K562 (cell line): Measurements from ENCODE around the gene IQCC. TPM values are rescaled to one million over a fixed set of nuclear protein-coding genes. Genes with fewer than 3 reads are reported as not detected.

ENCODE experiments used
- ATAC-seq: fragments of 200-7000 bp; cut with Tn5 transposase; 3 replicates; pipeline ENCODE4 v1.9.1; 2020; ENCODE audit warnings: moderate library complexity
- BruUV-seq: library from RNA; stranded (reverse); fragments of 400-500 nt; replicated peaks from 2 replicates; lab custom pipeline; 2021; lab: Mats Ljungman, UMichigan
- CTCF ChIA-PET: fragments of 300-600 bp; formaldehyde crosslinking; extraction: SDS; loops from one replicate; lab custom pipeline; 2021; ENCODE audit warnings: low intra/inter-chr PET ratio; lab: Yijun Ruan, JAX
- POLR2A ChIA-PET: fragments of 300-600, 350-650 bp; sonication (Branson Sonifier 250); formaldehyde crosslinking; extraction: SDS; loops from one replicate; lab custom pipeline; 2021; ENCODE audit warnings: antibody characterized with exemption, inconsistent platforms; lab: Yijun Ruan, JAX
- DNase-seq, 4 experiments: peaks; one replicate each; pipeline versions ENCODE4 v3.0.0 to v3.0.0-alpha.2; 2011 to 2018; ENCODE audit warnings: low spot score in 3 of 4, mixed read lengths in 3 of 4; ENCODE audit errors: extremely low read depth in 1 of 4
- FAIRE-seq: peaks from 2 replicates; lab custom pipeline; 2011; peaks lifted over from hg19 to GRCh38; lab: Jason Lieb, UNC
- H2AFZ ChIP-seq: 2 replicates; pipeline ENCODE4 v1.6.0; 2011; ENCODE audit warnings: low read depth, low read length, control low read depth, inconsistent platforms
- H3K27ac ChIP-seq: fragments of 200-600 bp; 3 replicates; pipeline ENCODE4 v1.8.0; 2011; ENCODE audit warnings: low read depth, mild to moderate bottlenecking, control low read depth, inconsistent platforms, low read length, moderate library complexity, mixed read lengths; ENCODE audit errors: extremely low read depth
- H3K27me3 ChIP-seq, 2 experiments: fragments of 300-600 bp in 1 of 2; 2 replicates in 1 of 2; 3 replicates in 1 of 2; pipeline versions ENCODE4 v1.6.0 to v1.8.0; 2011; ENCODE audit warnings: inconsistent platforms in 2 of 2, low read length in 2 of 2, mild to moderate bottlenecking in 1 of 2, mixed read lengths in 1 of 2, moderate library complexity in 1 of 2; ENCODE audit not compliant: control insufficient read depth in 2 of 2, insufficient read depth in 2 of 2
- H3K36me3 ChIP-seq: fragments of 300-600 bp; 3 replicates; pipeline ENCODE4 v1.8.0; 2011; ENCODE audit warnings: mild to moderate bottlenecking, low read length, inconsistent platforms; ENCODE audit not compliant: control insufficient read depth, insufficient read depth
- H3K4me1 ChIP-seq, 2 experiments: fragments of 200-600 bp in 1 of 2; replicated peaks in 1 of 2; 2 replicates in 1 of 2; 3 replicates in 1 of 2; pipeline versions ENCODE4 v1.5.1 to v1.8.0; 2011; ENCODE audit warnings: inconsistent platforms in 2 of 2, low read length in 2 of 2, mild to moderate bottlenecking in 1 of 2, mixed read lengths in 1 of 2, moderate library complexity in 1 of 2; ENCODE audit not compliant: control insufficient read depth in 2 of 2, insufficient read depth in 2 of 2
- H3K4me2 ChIP-seq: 2 replicates; pipeline ENCODE4 v1.6.1; 2011; ENCODE audit warnings: low read length, control low read depth, inconsistent platforms, mixed read lengths; ENCODE audit not compliant: insufficient read depth
- H3K4me3 ChIP-seq: fragments of 200-600 bp; sonication (generic), shearing (Covaris generic); 2 replicates; pipeline ENCODE4 v1.5.1; 2016; ENCODE audit warnings: control low read depth, inconsistent platforms
- H3K79me2 ChIP-seq: fragments of 200-600 bp; 3 replicates; pipeline ENCODE4 v1.8.0; 2011; ENCODE audit warnings: low read length, inconsistent platforms; ENCODE audit not compliant: control insufficient read depth, insufficient read depth
- H3K9ac ChIP-seq, 2 experiments: 2 replicates each; pipeline versions ENCODE4 v1.6.0 to v1.6.1; 2011; ENCODE audit warnings: low read depth in 2 of 2, low read length in 2 of 2, control low read depth in 1 of 2, inconsistent platforms in 1 of 2, mild to moderate bottlenecking in 1 of 2, mixed read lengths in 1 of 2; ENCODE audit not compliant: insufficient read depth in 1 of 2
- H3K9me1 ChIP-seq: one replicate; pipeline ENCODE4 v1.6.0; 2011; ENCODE audit warnings: inconsistent platforms, mild to moderate bottlenecking, low read length, moderate library complexity; ENCODE audit not compliant: control insufficient read depth, insufficient read depth
- H3K9me3 ChIP-seq: replicated peaks from 2 replicates; pipeline ENCODE4 v1.5.1; 2011; ENCODE audit warnings: low read depth, low read length, inconsistent platforms; ENCODE audit not compliant: control insufficient read depth, insufficient read depth
- H4K20me1 ChIP-seq: replicated peaks from 2 replicates; pipeline ENCODE4 v1.6.1; 2011; ENCODE audit warnings: low read length, inconsistent platforms, mixed read lengths; ENCODE audit not compliant: control insufficient read depth, insufficient read depth
- C11orf30 ChIP-seq: fragments of 450-650 bp; IDR thresholded peaks from 2 replicates; pipeline ENCODE4 v1.6.1; 2016; ENCODE audit warnings: low read depth, mild to moderate bottlenecking
- CBX8 ChIP-seq: fragments of 200-600 bp; sonication (generic); IDR thresholded peaks from 2 replicates; pipeline ENCODE4 v1.6.1; 2012; ENCODE audit warnings: borderline replicate concordance, mixed run types, low read depth, mild to moderate bottlenecking, moderate library complexity, mixed read lengths, low read length, control low read depth, inconsistent platforms; ENCODE audit not compliant: poor library complexity, severe bottlenecking; ENCODE audit errors: extremely low read depth
- DDX20 ChIP-seq: fragments of 450-650 bp; IDR thresholded peaks from 2 replicates; pipeline ENCODE4 v1.6.1; 2016; ENCODE audit warnings: missing genetic modification characterization, low read depth, mild to moderate bottlenecking, missing compliant biosample characterization, moderate library complexity
- E2F6 ChIP-seq, 2 experiments: IDR thresholded peaks; 2 replicates each; pipeline ENCODE4 v1.6.1; 2011; ENCODE audit warnings: borderline replicate concordance in 1 of 2, control low read depth in 1 of 2, low read depth in 1 of 2, low read length in 1 of 2, mild to moderate bottlenecking in 1 of 2, mixed read lengths in 1 of 2, moderate library complexity in 1 of 2; ENCODE audit not compliant: insufficient read depth in 1 of 2, insufficient read length in 1 of 2, poor library complexity in 1 of 2, severe bottlenecking in 1 of 2; ENCODE audit errors: extremely low read depth in 1 of 2
- KDM1A ChIP-seq, 2 experiments: fragments of 450-650 bp; IDR thresholded peaks; 2 replicates each; pipeline ENCODE4 v1.6.1; 2016; ENCODE audit warnings: mild to moderate bottlenecking in 2 of 2
- POLR2AphosphoS2 ChIP-seq: IDR thresholded peaks from 2 replicates; pipeline ENCODE4 v1.6.1; 2012; ENCODE audit warnings: low read length, improper control_type of control experiment
- RBFOX2 ChIP-seq: fragments of 200-400 bp; formaldehyde crosslinking; IDR thresholded peaks from 2 replicates; pipeline ENCODE4 v1.6.1; 2017; ENCODE audit warnings: low read depth, mild to moderate bottlenecking, low read length, moderate library complexity
- TEAD1 ChIP-seq, 2 experiments: fragments of 450-650 bp in 1 of 2; sonication (generic) in 1 of 2; formaldehyde crosslinking; IDR thresholded peaks; 2 replicates each; pipeline versions ENCODE4 v1.4.0 to v1.8.0; 2020 to 2022; ENCODE audit warnings: mild to moderate bottlenecking in 2 of 2, missing genetic modification reagents in 1 of 2
- ZNF175 ChIP-seq: fragments of 200-800 bp; sonication (Bioruptor generic); IDR thresholded peaks from 2 replicates; pipeline ENCODE4 v1.6.1; 2016; ENCODE audit warnings: low read depth, mild to moderate bottlenecking, missing genetic modification characterization, missing compliant biosample characterization
- ZNF23 ChIP-seq: fragments of 250-450 bp; sonication (Bioruptor Pico); IDR thresholded peaks from 2 replicates; pipeline ENCODE4 v1.4.0; 2020; ENCODE audit warnings: mild to moderate bottlenecking
- ZNF318 ChIP-seq, 2 experiments: fragments of 450-650 bp; IDR thresholded peaks; 2 replicates each; pipeline ENCODE4 v1.6.1; 2016; ENCODE audit warnings: mild to moderate bottlenecking in 2 of 2, borderline replicate concordance in 1 of 2, low read depth in 1 of 2, moderate library complexity in 1 of 2
- ZNF79 ChIP-seq: fragments of 250-450 bp; sonication (Bioruptor Pico); IDR thresholded peaks from 2 replicates; pipeline ENCODE4 v1.4.0; 2020; ENCODE audit warnings: low read depth, mild to moderate bottlenecking, moderate library complexity
- WGBS: fragments of 100-300 bp; shearing (Covaris generic); methylation state at CpG from one replicate; pipeline ENCODE4 v1.1.6; 2016; ENCODE audit warnings: low coverage, mixed read lengths; ENCODE audit not compliant: insufficient coverage; ENCODE audit errors: missing lambda C conversion rate; 5-methylcytosine and 5-hydroxymethylcytosine counted together
- in situ Hi-C: fragments of 300-500 bp; cut with MboI; formaldehyde crosslinking; loops from 4 replicates; pipeline ENCODE4 v1.15.0; 2018; ENCODE audit warnings: inconsistent platforms, mixed read lengths
- intact Hi-C: fragments of 100-400 bp; cut with micrococcal nuclease; formaldehyde crosslinking; loops from 2 replicates; pipeline ENCODE4 v1.14.2; 2022
- polyA plus RNA-seq, 8 experiments: library from polyadenylated mRNA; depleted of rRNA in 4 of 8; stranded (reverse) in 5 of 8; unstranded in 3 of 8; fragments of >200 nt; fragmentation: Nextera tagmentation in 2 of 8; fragmentation: Illumina TruSeq in 1 of 8; extraction: Ambion mirVana in 2 of 8; extraction: Trizol in 1 of 8; gene quantifications; 2 replicates each; pipeline versions ENCODE4 v1.2.1 to v1.2.3, GENCODE V29; 2011 to 2014; ENCODE audit warnings: inconsistent platforms in 1 of 8, missing spikeins in 1 of 8
- total RNA-seq, 7 experiments: library from RNA; depleted of rRNA in 6 of 7; stranded (reverse); fragments of >200 nt in 6 of 7; fragmentation: Illumina TruSeq in 2 of 7; extraction: Trizol in 2 of 7; gene quantifications; 2 replicates each; pipeline versions ENCODE4 v1.2.1 to v1.2.3, GENCODE V29; 2011 to 2021; ENCODE audit warnings: low replicate concordance in 1 of 7

IQCC gene
- total and polyA plus RNA-seq, 9 of the 15 experiments (the other 6 are each of a cell fraction or from before 2014, with no cell fraction given), result 8.1 to 16.5 (median 10.7) TPM

GRCh38 chr1:32246888-32247273 lies 41.4 kb downstream of the IQCC start, which contains the start of gene FAM167B:
Gene FAM167B (plus strand): TSS chr1:32247222. CDS start chr1:32247422, 200 bp downstream.
- intact Hi-C loops, result loop anchor here (5.0 kb wide), 1 partner anchor 40 kb away; the partner anchor contains the start of genes DCDC2B and IQCC
- H3K27me3 ChIP-seq, result no peaks in the 10 kb centered on the region
- peak within 1 kb of the TSS; percentile 54; the same call in 1 of the 2 replicates for H3K4me2 ChIP-seq
- H3K9ac ChIP-seq, result peak within 1 kb of the TSS in 1 of 2 experiments; percentile 49; a peak in 2 of 4 replicates
- H3K27ac ChIP-seq, result no peak within 1 kb of the TSS
- in situ Hi-C loops, result no loop called here
- no peaks in the 10 kb centered on the region for H3K9me1 ChIP-seq
- CTCF ChIA-PET, result interaction anchor here (0.7 to 1.1 kb wide), 2 partner anchors 31 to 430 kb away, joined by 3 to 4 read pairs; no protein-coding TSS in a partner anchor
- BruUV-seq, result no TSS peak
- H3K4me3 ChIP-seq, result no peak within 1 kb of the TSS
- no peaks in the 10 kb centered on the region for H3K79me2 ChIP-seq
- DNase-seq (no peak), ATAC-seq (no peak), FAIRE-seq (no peak)
- H3K36me3 ChIP-seq, result no peaks in the 10 kb centered on the region
- 60% methylated on average over 3 of the region's 3 CpGs for WGBS
- POLR2A ChIA-PET, result interaction anchor here (0.7 to 1.8 kb wide), 7 partner anchors 8 to 69 kb away, joined by 3 to 9 read pairs (median 3); no protein-coding TSS in a partner anchor
- H2AFZ ChIP-seq, result peak within 1 kb of the TSS; percentile 99
- no peaks in the 10 kb centered on the region for H4K20me1 ChIP-seq
- H3K9me3 ChIP-seq, result no peaks in the 10 kb centered on the region
- H3K4me1 ChIP-seq, result peaks cover 25 to 28% of the 10 kb centered on the region in 2 experiments; a peak in 4 of 5 replicates
- no peak for TF ChIP-seq KDM1A (IDR thresholded peaks at IDR 0.05)
- no peak for TF ChIP-seq ZNF175 (CRISPR knock-in tag)
- no peak for TF ChIP-seq CBX8
- no peak for TF ChIP-seq TEAD1 (CRISPR knock-in tag; IDR thresholded peaks at IDR 0.05)
- TF ChIP-seq DDX20 (tag), result no peak
- no peak for TF ChIP-seq ZNF23 (CRISPR knock-in tag)
- TF ChIP-seq POLR2AphosphoS2, result no peak
- TF ChIP-seq C11orf30, result no peak
- no peak for TF ChIP-seq ZNF318 (IDR thresholded peaks at IDR 0.05; ENCODE audit: borderline replicate concordance in 1 of 2, low read depth in 1 of 2)
- TF ChIP-seq ZNF79 (CRISPR knock-in tag), result no peak
- no peak for TF ChIP-seq RBFOX2
- TF ChIP-seq E2F6 (IDR thresholded peaks at IDR 0.05; ENCODE audit: borderline replicate concordance in 1 of 2, extremely low read depth in 1 of 2, insufficient read depth in 1 of 2, insufficient read length in 1 of 2, low read depth in 1 of 2, low read length in 1 of 2, poor library complexity in 1 of 2, severe bottlenecking in 1 of 2), result no peak
